Endodermal cell (in vitro differentiated cells): ENCODE results near the gene NME5. TPM values are rescaled to one million over a fixed set of nuclear protein-coding genes. Genes with fewer than 3 reads are reported as not detected.
"Not testable (repeated sequence)": the region's sequence is repeated elsewhere in the genome, so short reads cannot be mapped to it uniquely, and the experiment has no call there.

Source experiments
- DNase-seq: peaks from one replicate; pipeline ENCODE4 v3.0.0-alpha.2; 2017
- H3K27ac ChIP-seq: 2 replicates; pipeline ENCODE4 v1.5.1; 2013; ENCODE audit warnings: mild to moderate bottlenecking, low read depth, low read length, moderate library complexity
- H3K27me3 ChIP-seq: 2 replicates; pipeline ENCODE4 v1.6.1; 2013; ENCODE audit warnings: mild to moderate bottlenecking, low read length, moderate library complexity; ENCODE audit not compliant: insufficient read depth, control insufficient read depth, poor library complexity, severe bottlenecking
- H3K36me3 ChIP-seq: 2 replicates; pipeline ENCODE4 v1.7.0; 2013; ENCODE audit warnings: mild to moderate bottlenecking, low read length, moderate library complexity; ENCODE audit not compliant: control insufficient read depth, insufficient read depth
- H3K4me1 ChIP-seq: one replicate; pipeline ENCODE4 v1.7.0; 2013; ENCODE audit warnings: low read length; ENCODE audit not compliant: control insufficient read depth, insufficient read depth
- H3K4me3 ChIP-seq: 2 replicates; pipeline ENCODE4 v1.5.1; 2013; ENCODE audit warnings: mild to moderate bottlenecking, low read length, moderate library complexity
- H3K9ac ChIP-seq: 2 replicates; pipeline ENCODE4 v1.6.1; 2013; ENCODE audit warnings: mild to moderate bottlenecking, low read length, moderate library complexity; ENCODE audit not compliant: poor library complexity, severe bottlenecking; ENCODE audit errors: extremely low read depth
- H3K9me3 ChIP-seq: 2 replicates; pipeline ENCODE4 v1.6.1; 2013; ENCODE audit warnings: mild to moderate bottlenecking, low read length, moderate library complexity; ENCODE audit not compliant: control insufficient read depth
- H3K27ac Mint-ChIP-seq: 2 replicates; pipeline ENCODE4 v1.8.0; 2020; ENCODE audit warnings: mixed read lengths
- H3K27me3 Mint-ChIP-seq: 2 replicates; pipeline ENCODE4 v1.8.0; 2021; ENCODE audit warnings: mild to moderate bottlenecking, mixed read lengths; ENCODE audit not compliant: insufficient read depth
- H3K36me3 Mint-ChIP-seq: 2 replicates; pipeline ENCODE4 v1.8.0; 2020; ENCODE audit warnings: low read depth, mixed read lengths
- H3K4me1 Mint-ChIP-seq: 2 replicates; pipeline ENCODE4 v1.8.0; 2020; ENCODE audit warnings: mixed read lengths
- H3K4me3 Mint-ChIP-seq: 2 replicates; pipeline ENCODE4 v1.8.0; 2020; ENCODE audit warnings: mild to moderate bottlenecking, moderate library complexity, mixed read lengths
- H3K9me3 Mint-ChIP-seq: 2 replicates; pipeline ENCODE4 v1.8.0; 2020; ENCODE audit warnings: mild to moderate bottlenecking, mixed read lengths
- WGBS, 2 experiments: methylation state at CpG; one replicate each; pipeline versions ENCODE4 v1.1.5 to v1.1.7; 2013; ENCODE audit warnings: missing lambda C conversion rate in 2 of 2, mixed read lengths in 1 of 2; ENCODE audit not compliant: insufficient coverage in 1 of 2, insufficient read length in 1 of 2; 5-methylcytosine and 5-hydroxymethylcytosine counted together
- total RNA-seq, 2 donors: library from RNA; stranded (reverse); fragmentation: NEBNext Ultra II Directional in 1 of 2; extraction: Animal tissue kit (Norgen Biotek cat#: 25700) in 1 of 2; gene quantifications; 2 replicates in 1 of 2; 3 replicates in 1 of 2; pipeline ENCODE4 v1.2.1, GENCODE V29; 2021
- TF ChIP-seq, protein P1 (sequence below): fragments of 200-600 bp; sonication (generic); conservative IDR thresholded peaks from 2 replicates; pipeline ENCODE4 v1.5.0; 2021; ENCODE audit warnings: antibody characterized with exemption, mild to moderate bottlenecking

NME5 gene
- total RNA-seq, 2 donors from 2014 or later = 4.7 to 9.2 TPM

DNA sequence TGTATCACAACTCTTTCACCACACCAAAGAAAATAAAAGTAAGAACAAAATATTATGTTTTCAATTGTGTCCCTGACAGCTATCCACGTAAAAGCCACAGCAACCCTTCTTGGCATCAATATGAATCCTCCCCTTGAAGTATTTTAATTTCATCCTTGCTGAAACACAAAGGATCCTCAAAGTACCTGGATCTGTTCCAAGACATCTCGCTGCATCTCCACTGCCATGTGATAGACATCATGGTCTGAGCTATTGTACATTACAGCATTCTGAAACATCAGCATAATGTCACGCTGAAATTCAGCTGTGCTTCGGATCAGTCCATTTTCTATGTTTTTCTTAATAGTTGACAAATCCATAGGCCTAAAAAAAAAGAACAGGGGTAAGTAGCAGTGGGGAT lies 21.5 kb upstream of the NME5 start:
- no peak overlapping the region for H3K27ac ChIP-seq
- H3K36me3 Mint-ChIP-seq = peaks cover 89% of the 10 kb centered on the region
- H3K27me3 Mint-ChIP-seq = no peaks in the 10 kb centered on the region
- peaks cover 88% of the 10 kb centered on the region for H3K36me3 ChIP-seq
- no peaks in the 10 kb centered on the region for H3K27me3 ChIP-seq
- H3K9me3 Mint-ChIP-seq = no peaks in the 10 kb centered on the region
- H3K4me1 ChIP-seq = no peaks in the 10 kb centered on the region
- H3K27ac Mint-ChIP-seq = no peak overlapping the region
- WGBS, 2 experiments = 92 to 96% methylated on average over 1 to 4 of the region's 4 CpGs
- no peak for DNase-seq
- H3K9ac ChIP-seq = no peak overlapping the region
- H3K9me3 ChIP-seq = no peaks in the 10 kb centered on the region
- H3K4me1 Mint-ChIP-seq = no peaks in the 10 kb centered on the region
- H3K4me3 Mint-ChIP-seq = no peak overlapping the region
- no peak overlapping the region for H3K4me3 ChIP-seq
- TF ChIP-seq, protein P1, sequence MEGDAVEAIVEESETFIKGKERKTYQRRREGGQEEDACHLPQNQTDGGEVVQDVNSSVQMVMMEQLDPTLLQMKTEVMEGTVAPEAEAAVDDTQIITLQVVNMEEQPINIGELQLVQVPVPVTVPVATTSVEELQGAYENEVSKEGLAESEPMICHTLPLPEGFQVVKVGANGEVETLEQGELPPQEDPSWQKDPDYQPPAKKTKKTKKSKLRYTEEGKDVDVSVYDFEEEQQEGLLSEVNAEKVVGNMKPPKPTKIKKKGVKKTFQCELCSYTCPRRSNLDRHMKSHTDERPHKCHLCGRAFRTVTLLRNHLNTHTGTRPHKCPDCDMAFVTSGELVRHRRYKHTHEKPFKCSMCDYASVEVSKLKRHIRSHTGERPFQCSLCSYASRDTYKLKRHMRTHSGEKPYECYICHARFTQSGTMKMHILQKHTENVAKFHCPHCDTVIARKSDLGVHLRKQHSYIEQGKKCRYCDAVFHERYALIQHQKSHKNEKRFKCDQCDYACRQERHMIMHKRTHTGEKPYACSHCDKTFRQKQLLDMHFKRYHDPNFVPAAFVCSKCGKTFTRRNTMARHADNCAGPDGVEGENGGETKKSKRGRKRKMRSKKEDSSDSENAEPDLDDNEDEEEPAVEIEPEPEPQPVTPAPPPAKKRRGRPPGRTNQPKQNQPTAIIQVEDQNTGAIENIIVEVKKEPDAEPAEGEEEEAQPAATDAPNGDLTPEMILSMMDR = no peak

DNA sequence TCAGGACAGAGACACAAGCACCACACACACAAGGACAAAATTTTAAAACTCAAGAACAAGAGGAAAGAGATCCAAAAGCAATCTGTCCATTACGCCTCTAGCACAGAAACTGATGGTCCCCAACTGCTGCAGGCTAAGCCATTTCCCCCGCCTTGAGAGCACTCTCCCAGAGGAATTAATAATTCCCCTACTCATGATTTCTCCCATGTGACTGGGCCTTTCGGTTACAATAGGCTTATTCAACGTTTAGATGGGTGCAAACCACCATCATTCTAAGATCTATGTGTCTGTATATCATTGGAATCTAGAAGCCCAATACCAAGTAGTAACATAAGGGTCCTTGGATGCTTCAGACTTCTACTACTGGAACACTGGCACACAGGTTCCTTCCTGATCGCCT lies 20.4 kb upstream of the NME5 start:
- Mint-ChIP-seq H3K36me3 (peaks cover 81% of the 10 kb centered on the region), H3K4me1 (no peaks in the 10 kb centered on the region), H3K9me3 (no peaks in the 10 kb centered on the region), H3K27me3 (no peaks in the 10 kb centered on the region), H3K4me3 (no peak overlapping the region), H3K27ac (no peak overlapping the region)
- Histone ChIP-seq H3K4me3 (no peak overlapping the region), H3K27me3 (no peaks in the 10 kb centered on the region), H3K9me3 (no peaks in the 10 kb centered on the region), H3K4me1 (no peaks in the 10 kb centered on the region), H3K9ac (no peak overlapping the region), H3K36me3 (peaks cover 78% of the 10 kb centered on the region), H3K27ac (no peak overlapping the region)
- TF ChIP-seq, protein P1 = no peak
- DNase-seq = no peak
- WGBS, 2 experiments = 90 to 100% methylated on average over 2 to 5 of the region's 5 CpGs

DNA sequence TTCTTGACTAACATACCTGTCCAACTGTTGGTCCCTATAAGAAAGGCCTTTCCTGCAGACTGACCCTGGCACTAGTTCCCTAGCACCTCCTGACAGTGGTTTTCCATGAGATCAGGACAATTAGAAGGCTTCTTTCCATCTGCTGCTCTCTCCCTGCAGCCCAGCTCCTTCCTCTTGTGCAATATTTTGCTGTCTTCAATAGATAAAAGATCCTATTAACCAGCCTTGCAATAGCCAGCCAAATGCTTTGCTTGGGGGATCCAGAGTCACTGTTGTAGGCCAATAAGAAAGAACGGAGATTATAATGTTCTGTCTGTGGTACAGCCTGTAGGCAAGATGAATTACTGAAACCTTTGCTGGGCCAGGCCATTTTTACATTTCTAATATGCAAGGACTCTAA lies 18.4 kb upstream of the NME5 start:
- Histone ChIP-seq H3K27ac (no peak overlapping the region), H3K9ac (no peak overlapping the region), H3K4me3 (no peak overlapping the region), H3K4me1 (no peaks in the 10 kb centered on the region), H3K36me3 (peaks cover 58% of the 10 kb centered on the region), H3K9me3 (no peaks in the 10 kb centered on the region), H3K27me3 (no peaks in the 10 kb centered on the region)
- WGBS, 2 experiments = 89 to 100% methylated on average over 1 of the region's 1 CpG
- TF ChIP-seq, protein P1 = no peak
- peaks cover 61% of the 10 kb centered on the region for H3K36me3 Mint-ChIP-seq
- DNase-seq = no peak
- no peaks in the 10 kb centered on the region for H3K27me3 Mint-ChIP-seq
- H3K4me3 Mint-ChIP-seq = no peak overlapping the region
- no peaks in the 10 kb centered on the region for H3K9me3 Mint-ChIP-seq
- no peak overlapping the region for H3K27ac Mint-ChIP-seq
- no peaks in the 10 kb centered on the region for H3K4me1 Mint-ChIP-seq

- H3K36me3 Mint-ChIP-seq = peaks cover 49% of the 10 kb centered on the region
- peaks cover 45% of the 10 kb centered on the region for H3K36me3 ChIP-seq
- H3K4me1 Mint-ChIP-seq, H3K9me3 ChIP-seq, H3K27me3 ChIP-seq, H3K27me3 Mint-ChIP-seq, H3K4me3 Mint-ChIP-seq, DNase-seq, H3K27ac ChIP-seq, H3K4me3 ChIP-seq, H3K27ac Mint-ChIP-seq, H3K4me1 ChIP-seq, H3K9me3 Mint-ChIP-seq, H3K9ac ChIP-seq: not testable (repeated sequence)
- 91 to 96% methylated on average over 8 to 9 of the region's 9 CpGs for WGBS, 2 experiments
Observed at GRCh38 chr5:138155977-138156376, 16.7 kb upstream of the NME5 start.
